Nephron (organoid): ENCODE data around the gene DHRS7B.

Experiments used
- H3K27ac Mint-ChIP-seq, 3 experiments: 2 replicates each; pipeline ENCODE4 v1.8.0; 2020; ENCODE audit warnings: mixed read lengths in 3 of 3, mild to moderate bottlenecking in 2 of 3, moderate library complexity in 1 of 3
- H3K27me3 Mint-ChIP-seq: 2 replicates; pipeline ENCODE4 v1.8.0; 2021; ENCODE audit warnings: low read depth, mild to moderate bottlenecking, moderate library complexity, mixed read lengths
- H3K36me3 Mint-ChIP-seq: 2 replicates; pipeline ENCODE4 v1.8.0; 2020; ENCODE audit warnings: low read depth, mixed read lengths
- H3K4me1 Mint-ChIP-seq: 2 replicates; pipeline ENCODE4 v1.8.0; 2020; ENCODE audit warnings: mixed read lengths
- H3K4me3 Mint-ChIP-seq, 3 experiments: 2 replicates each; pipeline ENCODE4 v1.8.0; 2020; ENCODE audit warnings: mild to moderate bottlenecking in 3 of 3, mixed read lengths in 3 of 3, moderate library complexity in 2 of 3
- H3K9me3 Mint-ChIP-seq: 2 replicates; pipeline ENCODE4 v1.8.0; 2020; ENCODE audit warnings: mixed read lengths
- TF ChIP-seq, protein P1 (sequence below), 3 experiments: fragments of 200-600 bp; sonication (generic); IDR thresholded peaks; one replicate each; pipeline ENCODE4 v1.5.0; 2021; ENCODE audit warnings: antibody characterized with exemption in 3 of 3; ENCODE audit not compliant: unreplicated experiment in 3 of 3

The DHRS7B gene

DNA sequence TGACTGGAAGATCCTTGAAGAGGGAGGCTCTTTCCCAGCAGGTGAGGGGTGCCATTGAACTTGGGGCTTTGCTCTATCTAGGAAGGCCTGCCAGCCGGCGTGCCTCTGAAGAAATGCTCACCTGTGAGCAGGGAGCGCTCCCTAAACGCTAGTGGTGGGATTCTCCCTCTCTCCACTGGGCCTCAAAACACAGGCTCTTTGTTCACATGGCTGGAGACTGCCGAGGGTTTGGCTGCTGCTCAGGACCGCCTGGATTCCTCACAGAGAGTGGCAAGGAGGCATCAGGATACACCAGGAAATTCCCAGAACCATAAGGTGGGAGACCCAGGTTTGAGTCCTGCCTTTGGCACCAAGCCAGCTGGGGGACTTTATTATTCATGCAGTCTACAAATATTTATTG lies 104.8 kb downstream of the DHRS7B start:
- Mint-ChIP-seq H3K27ac (no peak overlapping the region), H3K4me3 (no peak overlapping the region), H3K36me3 (peaks cover 4% of the 10 kb centered on the region), H3K9me3 (peaks cover 6% of the 10 kb centered on the region), H3K4me1 (no peaks in the 10 kb centered on the region), H3K27me3 (peaks cover 3% of the 10 kb centered on the region)
- TF ChIP-seq, protein P1, sequence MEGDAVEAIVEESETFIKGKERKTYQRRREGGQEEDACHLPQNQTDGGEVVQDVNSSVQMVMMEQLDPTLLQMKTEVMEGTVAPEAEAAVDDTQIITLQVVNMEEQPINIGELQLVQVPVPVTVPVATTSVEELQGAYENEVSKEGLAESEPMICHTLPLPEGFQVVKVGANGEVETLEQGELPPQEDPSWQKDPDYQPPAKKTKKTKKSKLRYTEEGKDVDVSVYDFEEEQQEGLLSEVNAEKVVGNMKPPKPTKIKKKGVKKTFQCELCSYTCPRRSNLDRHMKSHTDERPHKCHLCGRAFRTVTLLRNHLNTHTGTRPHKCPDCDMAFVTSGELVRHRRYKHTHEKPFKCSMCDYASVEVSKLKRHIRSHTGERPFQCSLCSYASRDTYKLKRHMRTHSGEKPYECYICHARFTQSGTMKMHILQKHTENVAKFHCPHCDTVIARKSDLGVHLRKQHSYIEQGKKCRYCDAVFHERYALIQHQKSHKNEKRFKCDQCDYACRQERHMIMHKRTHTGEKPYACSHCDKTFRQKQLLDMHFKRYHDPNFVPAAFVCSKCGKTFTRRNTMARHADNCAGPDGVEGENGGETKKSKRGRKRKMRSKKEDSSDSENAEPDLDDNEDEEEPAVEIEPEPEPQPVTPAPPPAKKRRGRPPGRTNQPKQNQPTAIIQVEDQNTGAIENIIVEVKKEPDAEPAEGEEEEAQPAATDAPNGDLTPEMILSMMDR (IDR thresholded peaks at IDR 0.05; ENCODE audit: unreplicated experiment in 3 of 3): no peak

DNA sequence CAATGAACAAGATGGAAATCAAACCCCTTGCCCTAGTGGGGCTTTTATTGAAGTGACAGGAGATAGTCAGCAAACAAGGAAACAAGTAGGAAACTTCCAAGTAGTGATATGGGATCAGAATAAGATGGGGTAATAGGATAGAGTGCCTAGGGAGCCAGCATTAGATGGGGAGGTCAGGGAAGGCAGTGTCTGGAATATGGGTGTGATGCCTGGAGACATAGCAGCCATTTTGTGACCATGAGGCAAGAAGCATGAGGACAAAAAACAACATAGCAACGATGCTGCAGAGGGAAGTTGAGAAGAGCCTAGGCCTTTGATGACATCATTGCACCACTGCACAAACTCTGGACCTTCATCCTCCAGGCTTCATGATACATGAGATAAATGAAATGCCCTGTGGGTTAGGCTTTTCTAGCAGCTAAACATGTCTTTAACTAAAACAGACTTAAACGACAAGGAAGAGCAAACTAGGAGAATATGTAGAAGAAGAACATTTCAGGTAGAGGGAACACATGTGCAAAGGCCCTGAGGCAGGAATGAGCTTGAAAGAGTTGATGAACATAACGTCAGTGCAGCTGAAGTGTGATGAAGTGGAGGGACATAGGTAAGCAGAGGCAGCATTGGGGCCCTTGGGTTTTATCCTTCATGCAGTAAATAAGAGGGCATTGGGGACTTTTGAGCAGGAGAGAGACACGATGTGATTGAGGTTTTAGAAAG lies 105.4 kb downstream of the DHRS7B start:
- TF ChIP-seq, protein P1 (IDR thresholded peaks at IDR 0.05; ENCODE audit: unreplicated experiment in 3 of 3): no peak
- H3K27ac Mint-ChIP-seq: no peak overlapping the region

DNA sequence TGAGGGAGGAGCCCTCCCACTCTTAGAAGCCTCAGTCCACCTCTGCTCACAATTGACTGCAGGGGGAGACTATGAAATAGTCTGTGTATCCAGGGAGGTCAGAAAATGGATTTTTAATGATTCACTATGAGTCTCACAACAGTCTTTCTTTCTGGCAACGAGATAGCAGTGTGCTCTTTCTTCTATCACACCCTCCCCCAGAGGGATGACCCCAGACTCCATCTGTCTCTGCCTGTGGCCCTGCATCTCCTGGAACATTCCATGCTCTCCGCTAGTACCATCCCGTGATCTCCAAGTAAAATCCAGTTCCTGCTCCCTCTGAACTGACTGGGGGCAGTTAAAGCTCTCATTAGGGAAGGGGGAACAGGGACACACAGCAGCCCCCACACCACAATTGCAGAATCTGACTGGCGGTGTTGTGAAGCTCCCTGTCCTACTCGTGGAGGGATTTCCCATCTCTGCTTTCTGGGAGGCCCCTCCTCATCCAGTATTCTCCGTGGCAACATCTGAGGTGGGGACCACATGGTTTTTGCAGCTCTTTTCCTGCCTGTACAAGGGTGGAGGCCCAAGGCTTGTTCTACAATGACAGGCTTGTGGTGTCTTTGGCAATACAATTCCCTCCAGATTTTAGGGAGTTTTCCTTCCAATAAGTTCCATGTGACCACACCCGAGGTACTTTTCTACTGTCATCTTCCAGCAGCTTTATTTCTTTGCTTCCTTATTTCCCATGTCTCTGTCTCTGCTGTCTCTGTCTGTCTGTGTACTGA lies 107.0 kb downstream of the DHRS7B start:
- TF ChIP-seq, protein P1 (IDR thresholded peaks at IDR 0.05; ENCODE audit: unreplicated experiment in 3 of 3): no peak
- no peaks in the 10 kb centered on the region for H3K4me1 Mint-ChIP-seq
- H3K9me3 Mint-ChIP-seq: peaks cover 6% of the 10 kb centered on the region
- H3K36me3 Mint-ChIP-seq: peaks cover 4% of the 10 kb centered on the region
- H3K27ac Mint-ChIP-seq: peak overlapping the region in 1 of 3 experiments; percentile 48
- H3K4me3 Mint-ChIP-seq: no peak overlapping the region
- peaks cover 3% of the 10 kb centered on the region for H3K27me3 Mint-ChIP-seq

More for the DNA sequence above, 105.4 kb downstream of the DHRS7B start:
- H3K27me3 Mint-ChIP-seq: peaks cover 3% of the 10 kb centered on the region
- peaks cover 4% of the 10 kb centered on the region for H3K36me3 Mint-ChIP-seq
- H3K4me3 Mint-ChIP-seq: no peak overlapping the region
- no peaks in the 10 kb centered on the region for H3K4me1 Mint-ChIP-seq
- peaks cover 6% of the 10 kb centered on the region for H3K9me3 Mint-ChIP-seq

DNA sequence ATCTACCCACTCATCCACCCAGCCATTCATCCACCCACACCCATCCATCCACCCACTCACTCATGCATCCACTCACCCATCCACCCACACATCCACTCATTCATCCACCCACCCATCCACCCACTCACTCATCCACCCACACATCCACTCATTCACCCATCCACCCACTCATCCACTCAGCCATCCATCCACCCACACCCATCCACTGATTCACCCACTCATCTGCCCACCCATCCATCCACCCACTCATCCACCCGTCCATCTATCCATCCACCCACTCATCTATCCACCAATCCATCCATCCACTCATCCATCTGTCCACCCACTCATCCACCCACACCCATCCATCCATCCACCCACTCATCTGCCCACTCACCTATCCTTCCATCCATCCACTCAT lies 109.2 kb downstream of the DHRS7B start:
- Mint-ChIP-seq H3K27me3 (peaks cover 3% of the 10 kb centered on the region), H3K4me1 (no peaks in the 10 kb centered on the region), H3K36me3 (peaks cover 4% of the 10 kb centered on the region), H3K4me3 (no peak overlapping the region), H3K9me3 (peaks cover 6% of the 10 kb centered on the region), H3K27ac (no peak overlapping the region)
- TF ChIP-seq, protein P1 (IDR thresholded peaks at IDR 0.05; ENCODE audit: unreplicated experiment in 3 of 3): no peak

DNA sequence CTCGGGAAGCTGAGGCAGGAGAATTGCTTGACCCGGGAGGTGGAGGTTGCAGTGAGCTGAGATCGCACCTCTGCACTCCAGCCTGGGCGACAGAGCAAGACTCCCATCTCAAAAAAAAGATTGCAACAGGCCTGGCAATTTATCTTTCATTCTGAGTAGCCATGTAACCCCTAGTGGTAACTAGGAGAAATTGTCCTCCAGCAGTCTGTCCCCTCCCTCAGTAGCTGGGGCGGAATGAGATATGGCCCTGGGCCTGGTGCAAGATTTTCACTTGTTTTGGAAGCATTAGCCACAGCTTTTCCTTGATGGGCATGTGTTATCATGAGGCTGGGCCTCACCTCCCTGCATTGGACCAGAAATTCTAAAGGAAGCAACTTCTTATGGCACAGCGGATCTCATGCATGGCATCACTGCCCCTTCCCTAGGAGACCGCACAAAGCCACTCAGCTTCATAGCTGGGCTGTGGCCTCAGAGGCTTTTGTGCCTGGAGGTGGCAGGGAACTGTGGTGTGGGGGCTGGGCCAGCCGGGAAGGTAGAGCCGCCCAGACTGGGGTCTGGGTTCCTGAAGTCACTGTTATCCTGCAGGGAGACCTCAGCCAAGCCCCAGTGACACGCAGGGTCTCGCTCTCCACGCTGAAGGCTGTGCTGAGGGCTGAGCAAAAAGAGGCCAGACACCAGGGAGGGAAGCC lies 113.1 kb downstream of the DHRS7B start:
- TF ChIP-seq, protein P1 (IDR thresholded peaks at IDR 0.05; ENCODE audit: unreplicated experiment in 3 of 3): peak; percentile 37 to 54 (median 54)
- no peak overlapping the region for H3K4me3 Mint-ChIP-seq
- H3K4me1 Mint-ChIP-seq: no peaks in the 10 kb centered on the region
- no peaks in the 10 kb centered on the region for H3K36me3 Mint-ChIP-seq
- no peaks in the 10 kb centered on the region for H3K27me3 Mint-ChIP-seq
- H3K9me3 Mint-ChIP-seq: no peaks in the 10 kb centered on the region
- H3K27ac Mint-ChIP-seq: peak overlapping the region in 1 of 3 experiments; percentile 47
